GM23248 (cell line): ENCODE data around the gene PCBP3. TPM values are rescaled to one million over a fixed set of nuclear protein-coding genes. Genes with fewer than 3 reads are reported as not detected.

Experiments used
- DNase-seq: peaks from one replicate; pipeline ENCODE4 v3.0.0-alpha.2; 2015
- H2AFZ ChIP-seq: fragments of 200-600 bp; sonication (generic); 2 replicates; pipeline ENCODE4 v1.6.1; 2016; ENCODE audit warnings: antibody characterized with exemption
- H3F3A ChIP-seq: fragments of 200-600 bp; sonication (generic); 2 replicates; pipeline ENCODE4 v1.6.1; 2016; ENCODE audit warnings: mild to moderate bottlenecking, antibody characterized with exemption, mixed run types; ENCODE audit not compliant: insufficient read depth
- H3K27ac ChIP-seq: fragments of 200-600 bp; sonication (generic); 2 replicates; pipeline ENCODE4 v1.5.1; 2016; ENCODE audit warnings: mild to moderate bottlenecking
- H3K27me3 ChIP-seq: fragments of 200-600 bp; sonication (generic); replicated peaks from 2 replicates; pipeline ENCODE4 v1.6.1; 2016; ENCODE audit warnings: mild to moderate bottlenecking; ENCODE audit not compliant: insufficient read depth
- H3K36me3 ChIP-seq: fragments of 200-600 bp; sonication (generic); 2 replicates; pipeline ENCODE4 v1.6.1; 2016; ENCODE audit warnings: low read depth, mild to moderate bottlenecking
- H3K4me1 ChIP-seq: fragments of 200-600 bp; sonication (generic); 2 replicates; pipeline ENCODE4 v1.6.1; 2016; ENCODE audit warnings: mild to moderate bottlenecking; ENCODE audit not compliant: insufficient read depth
- H3K4me2 ChIP-seq: fragments of 200-600 bp; sonication (generic); one replicate; pipeline ENCODE4 v1.6.1; 2016; ENCODE audit warnings: mild to moderate bottlenecking; ENCODE audit not compliant: unreplicated experiment
- H3K4me3 ChIP-seq: fragments of 200-600 bp; sonication (generic); 2 replicates; pipeline ENCODE4 v1.5.1; 2016; ENCODE audit warnings: mild to moderate bottlenecking
- H3K79me2 ChIP-seq: fragments of 200-600 bp; sonication (generic); 2 replicates; pipeline ENCODE4 v1.6.1; 2016; ENCODE audit warnings: mild to moderate bottlenecking; ENCODE audit not compliant: insufficient read depth
- H3K9ac ChIP-seq: fragments of 200-600 bp; sonication (generic); 2 replicates; pipeline ENCODE4 v1.6.1; 2016; ENCODE audit warnings: mild to moderate bottlenecking
- H3K9me2 ChIP-seq: fragments of 200-600 bp; sonication (generic); 2 replicates; pipeline ENCODE4 v1.6.1; 2016; ENCODE audit warnings: mixed run types, mild to moderate bottlenecking, moderate library complexity; ENCODE audit not compliant: insufficient read depth
- H3K9me3 ChIP-seq: fragments of 200-600 bp; sonication (generic); one replicate; pipeline ENCODE4 v1.6.1; 2017; ENCODE audit warnings: low read depth
- H4K20me1 ChIP-seq: fragments of 200-600 bp; sonication (generic); 2 replicates; pipeline ENCODE4 v1.6.0; 2016; ENCODE audit not compliant: insufficient read depth
- EZH2 ChIP-seq: fragments of 200-600 bp; sonication (generic); IDR thresholded peaks from 2 replicates; pipeline ENCODE4 v1.6.1; 2018; ENCODE audit warnings: antibody characterized with exemption, mild to moderate bottlenecking; ENCODE audit not compliant: insufficient read depth, poor library complexity, severe bottlenecking
- EZH2phosphoT487 ChIP-seq: fragments of 200-600 bp; sonication (generic); IDR thresholded peaks from 2 replicates; pipeline ENCODE4 v1.6.1; 2018; ENCODE audit warnings: antibody characterized with exemption, moderate library complexity, mild to moderate bottlenecking, low read depth; ENCODE audit not compliant: insufficient read depth
- WGBS, 2 experiments: methylation state at CpG; one replicate each; pipeline ENCODE4 v1.1.6; 2015 to 2017; ENCODE audit warnings: low lambda C conversion rate in 2 of 2, low coverage in 1 of 2; ENCODE audit errors: missing lambda C conversion rate in 2 of 2; 5-methylcytosine and 5-hydroxymethylcytosine counted together
- in situ Hi-C: fragments of 300-500 bp; cut with MboI; formaldehyde crosslinking; loops from 2 replicates; pipeline ENCODE4 v1.15.0; 2020
- polyA plus RNA-seq: library from polyadenylated mRNA; unstranded; fragments of >200 nt; fragmentation: Nextera tagmentation; extraction: Ambion mirVana; gene quantifications from 2 replicates; pipeline ENCODE4 v1.2.1, GENCODE V29; 2016
- total RNA-seq: library from RNA; depleted of rRNA; stranded (reverse); fragments of >200 nt; shearing (Covaris generic); gene quantifications from 2 replicates; pipeline ENCODE4 v1.2.3, GENCODE V29; 2014

PCBP3 gene
- total and polyA plus RNA-seq, 2 experiments from 2014 or later, result 0.32 to 1.3 TPM

DNA sequence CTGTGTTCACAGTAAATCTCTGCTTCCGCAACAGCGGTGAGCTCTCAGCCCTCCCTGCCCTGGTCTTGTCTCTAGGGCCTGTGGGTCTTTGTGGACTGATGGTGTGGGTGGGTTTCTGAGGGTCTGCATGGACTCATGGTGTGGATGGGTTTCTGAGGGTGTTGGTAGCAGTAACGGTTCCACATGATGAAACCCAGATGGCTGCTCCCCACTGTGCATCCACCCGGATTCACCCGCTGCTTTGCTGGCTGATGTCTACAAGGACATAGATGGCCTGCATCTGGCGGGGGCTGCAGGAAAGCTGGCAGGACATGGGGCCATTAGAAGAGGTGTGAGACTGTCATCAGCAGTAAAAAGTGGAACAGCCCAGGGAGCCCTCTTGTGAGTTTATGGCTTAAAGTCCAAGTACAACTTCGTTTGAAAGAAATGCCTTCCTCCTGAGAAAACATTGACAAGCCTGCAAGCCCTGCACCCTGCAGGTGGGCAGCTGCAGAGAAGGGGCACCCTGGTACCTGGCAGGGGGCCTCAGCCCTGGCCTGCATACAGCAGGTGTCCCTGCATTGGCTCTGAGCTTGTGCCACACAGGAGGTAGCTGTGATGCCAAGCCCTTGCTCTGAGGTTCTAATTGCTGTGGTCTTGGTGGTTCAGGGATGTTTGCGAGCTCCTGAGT, 181.2 kb downstream of the PCBP3 start:
- no peak for DNase-seq
- WGBS, 2 experiments, result 69 to 74% methylated on average over 8 of the region's 8 CpGs
- Histone ChIP-seq H2AFZ (no peak overlapping the region), H4K20me1 (no peaks in the 10 kb centered on the region), H3K9me2 (no peaks in the 10 kb centered on the region), H3K36me3 (no peaks in the 10 kb centered on the region), H3K27ac (no peak overlapping the region), H3K4me2 (no peak overlapping the region), H3F3A (no peaks in the 10 kb centered on the region), H3K79me2 (no peaks in the 10 kb centered on the region), H3K9ac (no peak overlapping the region), H3K27me3 (peaks cover 10% of the 10 kb centered on the region; the same call in 1 of the 2 replicates), H3K4me1 (no peaks in the 10 kb centered on the region), H3K4me3 (no peak overlapping the region), H3K9me3 (no peaks in the 10 kb centered on the region)
- in situ Hi-C loops, result loop anchor here (10.0 to 25.0 kb wide), 3 partner anchors 100 to 537 kb away; partner anchors contain the start of gene POFUT2
- no peak for TF ChIP-seq EZH2phosphoT487
- no peak for TF ChIP-seq EZH2

DNA sequence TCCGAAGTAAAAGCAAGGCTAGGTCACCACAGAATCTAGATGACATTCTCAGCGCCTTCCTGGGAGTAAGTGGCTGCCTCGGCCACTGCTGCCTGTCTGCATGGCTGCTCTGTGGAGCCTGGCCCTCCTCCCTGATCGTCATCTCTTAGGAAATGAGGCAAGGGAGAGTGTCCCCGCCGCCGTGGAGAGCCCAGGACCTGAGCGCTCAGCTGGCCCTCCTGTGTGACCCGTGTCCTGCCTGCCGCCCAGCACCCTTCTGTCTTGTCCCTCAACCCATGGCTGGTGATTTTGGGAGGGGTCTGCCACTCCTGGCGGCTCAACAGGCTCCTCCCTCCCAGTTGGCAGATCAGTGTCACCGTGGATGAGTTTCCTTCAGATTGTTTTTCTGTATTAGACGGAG, 181.7 kb downstream of the PCBP3 start:
- Histone ChIP-seq H3K4me2 (no peak overlapping the region), H3K27ac (no peak overlapping the region), H2AFZ (no peak overlapping the region), H3K27me3 (peaks cover 10% of the 10 kb centered on the region; the same call in 1 of the 2 replicates), H3K4me3 (no peak overlapping the region), H3F3A (no peaks in the 10 kb centered on the region), H3K9me2 (no peaks in the 10 kb centered on the region), H3K4me1 (no peaks in the 10 kb centered on the region), H3K79me2 (no peaks in the 10 kb centered on the region), H3K9me3 (no peaks in the 10 kb centered on the region), H3K9ac (no peak overlapping the region), H3K36me3 (no peaks in the 10 kb centered on the region), H4K20me1 (no peaks in the 10 kb centered on the region)
- 65 to 69% methylated on average over 11 to 13 of the region's 13 CpGs for WGBS, 2 experiments
- DNase-seq, result no peak
- in situ Hi-C loops, result loop anchor here (10.0 to 25.0 kb wide), 3 partner anchors 100 to 538 kb away; partner anchors contain the start of gene POFUT2
- no peak for TF ChIP-seq EZH2
- no peak for TF ChIP-seq EZH2phosphoT487

GRCh38 chr21:45826676-45827301, 183.3 kb downstream of the PCBP3 start:
- 87 to 89% methylated on average over 16 of the region's 16 CpGs for WGBS, 2 experiments

GRCh38 chr21:45827302-45827692, 183.8 kb downstream of the PCBP3 start:
- no peaks in the 10 kb centered on the region for H3F3A ChIP-seq
- H3K27me3 ChIP-seq, result peaks cover 10% of the 10 kb centered on the region; the same call in 1 of the 2 replicates
- no peaks in the 10 kb centered on the region for H3K4me1 ChIP-seq
- H3K79me2 ChIP-seq, result no peaks in the 10 kb centered on the region
- no peak overlapping the region for H2AFZ ChIP-seq
- H3K36me3 ChIP-seq, result no peaks in the 10 kb centered on the region
- H3K9me3 ChIP-seq, result no peaks in the 10 kb centered on the region
- H3K9ac ChIP-seq, result no peak overlapping the region
- no peak overlapping the region for H3K4me2 ChIP-seq
- in situ Hi-C loops, result loop anchor here (10.0 to 25.0 kb wide), 3 partner anchors 98 to 540 kb away; partner anchors contain the start of gene POFUT2
- DNase-seq, result no peak
- TF ChIP-seq EZH2phosphoT487 (no peak), EZH2 (no peak)
- H3K9me2 ChIP-seq, result no peaks in the 10 kb centered on the region
- WGBS, 2 experiments, result 77 to 79% methylated on average over 9 of the region's 9 CpGs
- H3K27ac ChIP-seq, result no peak overlapping the region
- no peaks in the 10 kb centered on the region for H4K20me1 ChIP-seq
- H3K4me3 ChIP-seq, result no peak overlapping the region

More at GRCh38 chr21:45826676-45827301, 183.3 kb downstream of the PCBP3 start:
- H3K27me3 ChIP-seq, result peaks cover 10% of the 10 kb centered on the region; the same call in 1 of the 2 replicates
- no peak overlapping the region for H3K4me3 ChIP-seq
- H4K20me1 ChIP-seq, result no peaks in the 10 kb centered on the region
- H3K9me2 ChIP-seq, result no peaks in the 10 kb centered on the region
- no peak overlapping the region for H2AFZ ChIP-seq
- DNase-seq, result no peak
- H3K27ac ChIP-seq, result no peak overlapping the region
- no peak overlapping the region for H3K4me2 ChIP-seq
- no peaks in the 10 kb centered on the region for H3K4me1 ChIP-seq
- no peak overlapping the region for H3K9ac ChIP-seq
- in situ Hi-C loops, result loop anchor here (10.0 to 25.0 kb wide), 3 partner anchors 98 to 539 kb away; partner anchors contain the start of gene POFUT2
- H3K36me3 ChIP-seq, result no peaks in the 10 kb centered on the region
- no peak for TF ChIP-seq EZH2phosphoT487
- TF ChIP-seq EZH2, result no peak
- H3F3A ChIP-seq, result no peaks in the 10 kb centered on the region
- H3K9me3 ChIP-seq, result no peaks in the 10 kb centered on the region
- no peaks in the 10 kb centered on the region for H3K79me2 ChIP-seq
